T follicular helper cell (primary cell): ENCODE results near the gene GRAMD1B.

Experiments used
- DNase-seq: peaks from one replicate; pipeline ENCODE4 v3.0.0-alpha.2; 2020; ENCODE audit warnings: low read depth

GRAMD1B gene

GRCh38 chr11:123475469-123475868 lies 45.4 kb downstream of the GRAMD1B start:
- DNase-seq = no peak

- no peak for DNase-seq
These were observed 47.3 kb downstream of the GRAMD1B start for GRCh38 chr11:123477205-123477907.

GRCh38 chr11:123478352-123478987 lies 48.4 kb downstream of the GRAMD1B start:
- DNase-seq = no peak

- no peak for DNase-seq
These were observed 49.2 kb downstream of the GRAMD1B start for GRCh38 chr11:123479048-123479837.

GRCh38 chr11:123480290-123480815 lies 50.3 kb downstream of the GRAMD1B start:
- no peak for DNase-seq

DNA sequence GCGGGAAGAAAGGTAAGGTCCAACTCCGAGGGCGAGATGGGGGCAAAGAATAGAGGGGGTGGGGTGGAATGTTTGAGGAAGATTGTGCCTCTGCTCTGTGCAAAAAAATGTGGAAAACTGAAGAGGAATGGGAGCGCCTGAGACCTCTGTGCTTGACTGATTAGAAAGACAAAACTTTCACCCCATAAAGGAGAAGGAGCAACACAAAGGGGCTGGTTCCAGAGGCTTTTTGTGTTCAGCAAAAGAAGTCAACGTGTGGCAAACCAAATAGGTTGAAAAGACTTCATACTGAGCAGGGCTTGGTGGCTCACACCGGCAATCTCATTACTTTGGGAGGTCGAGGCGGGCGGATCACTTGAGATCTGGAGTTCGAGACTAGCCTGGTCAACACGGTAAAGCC lies 50.8 kb downstream of the GRAMD1B start:
- DNase-seq = no peak

DNA sequence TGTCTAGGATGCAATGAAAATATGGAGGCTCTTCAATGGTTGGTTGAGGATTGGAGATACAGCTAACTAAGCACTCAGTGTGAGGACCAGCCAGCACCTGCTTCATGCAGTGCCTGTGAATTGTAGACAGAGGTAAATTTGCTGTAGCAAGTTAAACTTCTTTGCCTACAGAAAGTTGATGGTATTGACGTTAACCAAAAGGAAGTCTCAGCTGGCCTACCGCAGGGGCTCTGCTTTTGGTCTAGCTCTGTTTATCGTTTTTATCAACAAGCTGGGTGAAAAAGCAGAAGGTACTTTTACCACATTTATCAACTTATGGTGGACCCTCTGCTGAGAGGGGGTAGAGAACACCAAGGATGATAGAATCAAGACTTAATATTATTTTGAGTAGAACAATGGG lies 51.6 kb downstream of the GRAMD1B start:
- DNase-seq = no peak

- DNase-seq = no peak
These were observed 52.1 kb downstream of the GRAMD1B start for GRCh38 chr11:123482218-123482617.

- DNase-seq = no peak
These were observed 53.0 kb downstream of the GRAMD1B start for GRCh38 chr11:123483058-123483457.

DNA sequence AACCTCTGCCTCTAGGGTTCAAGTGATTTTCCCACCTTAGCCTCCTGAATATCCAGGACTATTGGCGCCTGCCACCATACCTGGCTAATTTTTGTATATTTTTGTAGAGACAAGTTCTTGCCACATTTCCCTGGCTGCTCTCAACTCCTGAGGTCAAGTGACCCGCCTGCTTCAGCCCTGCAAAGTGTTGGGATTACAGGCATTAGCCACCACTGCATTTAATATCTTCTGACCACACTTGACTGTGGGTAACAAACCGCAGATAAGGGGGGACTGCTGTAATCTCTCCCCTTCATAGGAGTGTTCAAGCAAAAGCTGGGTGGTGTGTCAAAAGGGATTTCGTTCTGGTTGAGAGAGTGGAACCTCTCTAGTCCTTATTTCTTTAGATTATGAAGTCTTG lies 53.4 kb downstream of the GRAMD1B start:
- DNase-seq = no peak

DNA sequence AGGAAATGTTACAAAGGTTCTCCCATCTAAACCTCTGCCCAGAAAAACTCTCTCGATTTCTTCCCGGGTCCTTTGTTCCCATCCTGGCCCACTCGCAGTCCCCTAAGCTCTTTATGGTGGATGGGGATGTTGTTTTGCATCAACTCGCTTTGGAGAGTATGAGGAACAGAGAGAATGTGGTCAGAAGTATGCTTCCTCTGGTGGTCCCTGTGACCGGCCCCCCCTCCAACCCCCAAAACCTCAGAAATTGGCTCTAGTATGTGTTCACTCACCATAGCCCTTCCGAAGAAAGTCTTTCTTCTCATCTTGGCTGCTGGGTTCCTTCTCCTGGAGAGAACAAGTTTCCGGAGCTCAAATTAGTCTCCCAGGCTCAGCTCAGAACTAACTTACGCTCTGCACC lies 54.4 kb downstream of the GRAMD1B start:
- no peak for DNase-seq

DNA sequence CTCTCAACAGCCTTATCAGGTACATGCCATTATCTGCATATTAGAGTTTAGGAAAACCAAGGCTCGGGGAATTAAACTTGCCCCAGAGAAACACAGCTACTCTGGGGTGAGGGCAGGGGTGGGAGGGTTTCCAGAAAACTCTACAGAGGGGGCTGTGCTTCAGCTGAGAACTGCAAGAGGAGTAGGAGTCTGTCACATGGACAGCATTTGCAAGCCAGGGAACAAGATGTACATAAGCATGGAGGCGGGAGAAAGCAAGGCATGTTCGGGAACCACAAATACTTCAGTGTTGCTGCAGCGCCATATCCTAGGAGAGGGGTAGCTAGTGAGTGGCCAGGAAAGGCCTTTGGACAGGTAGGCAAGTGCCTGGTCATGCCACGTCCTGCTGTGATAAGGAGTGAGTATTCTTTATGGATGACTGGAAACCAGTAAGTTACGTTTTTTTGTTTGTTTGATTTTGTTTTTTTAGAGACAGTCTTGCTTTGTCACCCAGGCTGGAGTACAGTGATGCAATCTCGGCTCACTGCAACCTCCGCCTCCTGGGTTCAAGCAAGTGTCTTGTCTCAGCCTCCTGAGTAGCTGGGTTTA lies 57.2 kb downstream of the GRAMD1B start:
- no peak for DNase-seq

DNA sequence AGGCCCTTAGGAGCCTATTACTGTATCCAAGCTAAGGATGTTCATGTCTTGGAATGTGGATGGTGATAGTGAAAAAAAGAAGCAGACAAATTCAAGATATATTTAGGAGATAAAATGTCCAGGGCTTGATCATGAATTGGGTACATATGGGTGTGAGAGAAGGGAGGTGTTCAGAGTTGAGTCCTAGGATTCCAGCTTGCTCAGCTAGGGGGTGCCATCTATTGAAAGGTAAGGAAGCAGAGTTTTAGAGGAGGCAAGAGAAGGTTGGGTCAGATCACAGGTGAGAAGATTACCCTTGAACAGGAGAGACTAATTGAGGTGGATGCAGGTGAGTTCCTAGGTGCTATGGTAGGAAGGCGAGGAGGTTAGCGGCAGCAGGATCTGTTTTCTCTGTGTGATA lies 60.5 kb downstream of the GRAMD1B start:
- DNase-seq = no peak

DNA sequence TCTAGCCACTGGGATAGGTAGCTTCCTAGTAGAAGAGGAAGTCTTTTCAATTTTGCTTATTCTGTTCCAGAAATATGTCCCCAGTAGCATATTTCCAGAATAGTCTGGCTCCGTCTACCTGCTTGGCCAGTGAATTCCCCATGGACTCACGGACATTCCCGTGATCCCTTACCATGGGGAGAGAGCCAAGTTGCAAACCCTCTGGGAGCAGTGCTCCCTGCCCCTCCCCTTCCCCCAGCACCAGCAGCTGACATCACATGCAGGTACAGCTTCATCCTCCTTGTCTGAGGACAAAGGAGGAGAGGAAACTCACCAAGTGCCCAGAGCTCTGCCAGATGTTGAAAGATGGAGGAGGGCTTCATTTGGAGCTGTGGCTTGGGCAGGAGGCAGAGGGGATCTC lies 61.2 kb downstream of the GRAMD1B start:
- no peak for DNase-seq

DNA sequence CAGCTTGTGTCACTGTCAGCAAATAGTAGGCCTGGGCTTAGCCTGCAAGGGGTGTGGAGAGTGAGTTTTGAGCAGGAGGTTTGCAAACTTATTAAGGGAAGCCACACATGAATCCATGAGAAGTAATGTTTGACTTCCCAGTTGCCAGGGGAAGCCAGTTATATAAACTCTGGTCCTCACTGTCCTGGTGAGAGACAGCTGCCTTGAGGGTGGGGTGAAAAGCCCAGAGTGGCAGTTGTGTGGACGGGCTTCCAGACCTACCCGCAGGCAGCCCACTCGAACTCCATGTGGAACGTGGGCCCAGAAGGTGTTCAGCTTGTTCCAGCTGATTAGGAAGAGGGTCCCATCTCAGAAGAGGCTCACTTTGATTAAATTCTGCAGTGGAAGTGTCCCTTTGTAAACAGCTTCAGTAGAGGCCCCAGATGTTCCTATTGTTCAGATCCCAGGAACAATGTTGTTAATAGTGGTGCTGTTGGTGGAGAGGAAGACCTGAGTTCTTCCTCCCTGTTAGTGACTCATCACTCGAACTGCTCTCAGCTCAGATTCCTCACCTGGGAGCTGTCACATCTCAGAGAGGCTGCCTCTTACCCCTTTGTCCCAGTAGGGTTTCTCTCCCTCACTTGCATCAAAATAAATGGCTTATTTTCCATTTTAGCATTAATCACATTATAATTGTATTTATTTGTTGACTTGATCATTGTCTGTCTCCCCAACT lies 63.4 kb downstream of the GRAMD1B start:
- no peak for DNase-seq

DNA sequence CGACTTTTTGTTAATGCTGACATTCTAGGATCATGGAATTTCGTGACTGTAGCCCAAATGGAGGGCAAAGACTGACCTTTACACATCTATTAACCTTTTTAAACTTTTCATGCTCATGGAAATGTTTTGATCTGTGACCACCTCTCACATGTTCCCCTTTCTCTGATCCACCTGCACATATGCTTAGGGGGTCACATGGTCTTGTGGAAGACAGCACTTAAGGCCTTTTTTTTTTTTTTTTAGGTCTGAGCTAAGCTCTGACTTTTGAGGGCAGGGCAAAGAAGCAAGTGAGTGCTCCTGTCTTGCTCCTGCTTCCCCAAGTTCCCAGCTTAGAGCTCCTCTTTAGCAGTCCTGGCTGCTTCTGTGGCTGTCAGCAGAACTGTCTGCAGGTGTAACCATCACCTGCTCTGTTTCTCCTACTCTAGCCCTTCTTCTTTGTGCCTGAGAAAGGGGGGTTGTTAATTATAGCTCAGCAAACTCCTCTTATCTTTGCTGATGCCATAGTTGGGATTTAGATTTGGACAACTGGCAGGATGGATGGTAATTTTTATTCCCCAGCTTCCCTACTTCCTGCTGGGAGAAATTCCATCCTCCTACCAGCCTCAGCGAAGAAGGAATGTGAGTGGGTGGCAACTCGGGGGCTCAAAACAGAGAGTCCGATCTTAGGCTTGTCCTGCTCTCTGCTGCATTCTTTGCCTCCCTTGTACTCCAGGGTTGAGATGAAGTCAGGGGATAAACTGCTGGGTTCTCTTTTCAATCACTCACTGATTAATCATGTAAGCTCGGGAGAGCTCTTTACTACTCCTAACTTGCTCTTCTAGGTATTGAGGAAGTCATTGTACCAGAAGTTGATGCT lies 64.4 kb downstream of the GRAMD1B start:
- DNase-seq = no peak

DNA sequence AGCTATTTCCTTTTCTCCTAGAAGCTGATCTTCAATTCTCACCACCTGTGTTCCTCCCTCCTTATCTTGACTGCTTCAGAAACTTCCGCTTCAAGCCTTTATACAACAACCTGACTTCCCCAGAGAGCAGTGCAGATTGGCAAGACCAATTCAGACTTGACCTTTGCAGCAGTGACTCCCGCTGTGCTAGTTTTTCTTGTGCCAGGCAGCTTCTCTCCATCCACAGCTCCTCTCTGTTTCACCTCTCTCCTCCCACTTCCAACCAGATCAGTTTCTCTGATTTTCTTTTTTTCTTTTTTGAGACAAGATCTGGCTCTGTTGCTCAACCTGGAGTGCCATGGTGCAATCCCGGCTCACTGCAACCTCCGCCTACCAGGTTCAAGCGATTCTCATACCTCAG lies 74.3 kb downstream of the GRAMD1B start:
- DNase-seq = no peak

GRCh38 chr11:123505546-123506299 lies 75.7 kb downstream of the GRAMD1B start:
- no peak for DNase-seq

DNA sequence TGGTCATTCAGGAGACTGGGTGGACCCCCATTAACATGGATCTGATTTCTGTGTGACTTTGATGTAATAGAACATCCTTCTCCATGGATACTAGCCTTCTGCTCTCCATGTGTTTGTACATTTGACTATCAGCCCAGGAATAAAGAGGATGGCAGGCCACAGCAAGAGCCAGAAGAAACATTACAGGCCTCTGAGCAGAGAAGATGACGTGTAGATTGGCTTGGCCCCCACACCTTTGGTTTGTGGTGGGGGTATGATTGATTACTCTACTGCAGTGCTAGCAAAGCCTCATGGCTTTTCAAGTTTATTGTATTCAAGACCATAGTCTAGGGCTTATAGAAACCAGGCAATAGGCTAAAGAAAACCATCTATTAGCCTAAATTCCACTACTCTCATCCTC lies 77.0 kb downstream of the GRAMD1B start:
- DNase-seq = no peak
